ENCODE data around the gene NLK. TPM values are rescaled to one million over a fixed set of nuclear protein-coding genes. Genes with fewer than 3 reads are reported as not detected.

NLK gene
- total and polyA plus RNA-seq, 4 donors, result 7.1 to 27.0 (median 12.1) TPM

- H3K4me1 ChIP-seq (ENCODE audit: control insufficient read depth in 5 of 5, insufficient read depth in 5 of 5, low read length in 5 of 5), result peaks cover 0 to 19% (median 0%) of the 10 kb centered on the region in 5 donors
- ATAC-seq (ENCODE audit: insufficient read depth, low FRiP score) (no peak), DNase-seq (no peak)
- peaks cover 2 to 9% (median 8%) of the 10 kb centered on the region in 4 donors for H3K9me3 ChIP-seq (ENCODE audit: control insufficient read depth in 4 of 4, insufficient read depth in 3 of 4, low read length in 3 of 4)
- peaks cover 0 to 4% (median 0%) of the 10 kb centered on the region in 4 donors for H3K36me3 ChIP-seq (ENCODE audit: control insufficient read depth in 4 of 4, insufficient read depth in 4 of 4, low read length in 4 of 4)
- H3K9ac ChIP-seq (ENCODE audit: insufficient read depth in 1 of 2, low read length in 2 of 2), result no peak overlapping the region
- no peak overlapping the region for H3K4me3 ChIP-seq
- TF ChIP-seq, protein P1, sequence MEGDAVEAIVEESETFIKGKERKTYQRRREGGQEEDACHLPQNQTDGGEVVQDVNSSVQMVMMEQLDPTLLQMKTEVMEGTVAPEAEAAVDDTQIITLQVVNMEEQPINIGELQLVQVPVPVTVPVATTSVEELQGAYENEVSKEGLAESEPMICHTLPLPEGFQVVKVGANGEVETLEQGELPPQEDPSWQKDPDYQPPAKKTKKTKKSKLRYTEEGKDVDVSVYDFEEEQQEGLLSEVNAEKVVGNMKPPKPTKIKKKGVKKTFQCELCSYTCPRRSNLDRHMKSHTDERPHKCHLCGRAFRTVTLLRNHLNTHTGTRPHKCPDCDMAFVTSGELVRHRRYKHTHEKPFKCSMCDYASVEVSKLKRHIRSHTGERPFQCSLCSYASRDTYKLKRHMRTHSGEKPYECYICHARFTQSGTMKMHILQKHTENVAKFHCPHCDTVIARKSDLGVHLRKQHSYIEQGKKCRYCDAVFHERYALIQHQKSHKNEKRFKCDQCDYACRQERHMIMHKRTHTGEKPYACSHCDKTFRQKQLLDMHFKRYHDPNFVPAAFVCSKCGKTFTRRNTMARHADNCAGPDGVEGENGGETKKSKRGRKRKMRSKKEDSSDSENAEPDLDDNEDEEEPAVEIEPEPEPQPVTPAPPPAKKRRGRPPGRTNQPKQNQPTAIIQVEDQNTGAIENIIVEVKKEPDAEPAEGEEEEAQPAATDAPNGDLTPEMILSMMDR (IDR thresholded peaks at IDR 0.05; ENCODE audit: control extremely low read depth, extremely low read depth), result no peak
- H3K27ac ChIP-seq (ENCODE audit: low read depth in 1 of 2, low read length in 1 of 2), result no peak overlapping the region
- no peaks in the 10 kb centered on the region for H3K27me3 ChIP-seq (ENCODE audit: control insufficient read depth in 3 of 3, insufficient read depth in 3 of 3, low read length in 2 of 3)
- 95 to 100% methylated on average over 1 of the region's 1 CpG for WGBS, 2 donors
Measured at GRCh38 chr17:28069061-28069460, 26.6 kb downstream of the NLK start.

GRCh38 chr17:28071179-28071578, 28.7 kb downstream of the NLK start:
- Histone ChIP-seq H3K4me3 (no peak overlapping the region), H3K9me3 (ENCODE audit: control insufficient read depth in 4 of 4, insufficient read depth in 3 of 4, low read length in 3 of 4) (peaks cover 2 to 9% (median 8%) of the 10 kb centered on the region in 4 donors), H3K4me1 (ENCODE audit: control insufficient read depth in 5 of 5, insufficient read depth in 5 of 5, low read length in 5 of 5) (peaks cover 0 to 3% (median 0%) of the 10 kb centered on the region in 5 donors), H3K27ac (ENCODE audit: low read depth in 1 of 2, low read length in 1 of 2) (no peak overlapping the region), H3K27me3 (ENCODE audit: control insufficient read depth in 3 of 3, insufficient read depth in 3 of 3, low read length in 2 of 3) (no peaks in the 10 kb centered on the region), H3K9ac (ENCODE audit: insufficient read depth in 1 of 2, low read length in 2 of 2) (no peak overlapping the region), H3K36me3 (ENCODE audit: control insufficient read depth in 4 of 4, insufficient read depth in 4 of 4, low read length in 4 of 4) (peaks cover 0 to 4% (median 0%) of the 10 kb centered on the region in 4 donors)
- DNase-seq (no peak), ATAC-seq (ENCODE audit: insufficient read depth, low FRiP score) (no peak)
- TF ChIP-seq, protein P1 (IDR thresholded peaks at IDR 0.05; ENCODE audit: control extremely low read depth, extremely low read depth), result no peak
- 100% methylated on average over 1 of the region's 1 CpG for WGBS, 2 donors

GRCh38 chr17:28071891-28072606, 29.6 kb downstream of the NLK start:
- peaks cover 0 to 3% (median 0%) of the 10 kb centered on the region in 5 donors for H3K4me1 ChIP-seq (ENCODE audit: control insufficient read depth in 5 of 5, insufficient read depth in 5 of 5, low read length in 5 of 5)
- no peak overlapping the region for H3K9ac ChIP-seq (ENCODE audit: insufficient read depth in 1 of 2, low read length in 2 of 2)
- TF ChIP-seq, protein P1 (IDR thresholded peaks at IDR 0.05; ENCODE audit: control extremely low read depth, extremely low read depth), result no peak
- H3K36me3 ChIP-seq (ENCODE audit: control insufficient read depth in 4 of 4, insufficient read depth in 4 of 4, low read length in 4 of 4), result peaks cover 0 to 4% (median 0%) of the 10 kb centered on the region in 4 donors
- no peak overlapping the region for H3K4me3 ChIP-seq
- no peaks in the 10 kb centered on the region for H3K27me3 ChIP-seq (ENCODE audit: control insufficient read depth in 3 of 3, insufficient read depth in 3 of 3, low read length in 2 of 3)
- DNase-seq, result no peak
- ATAC-seq (ENCODE audit: insufficient read depth, low FRiP score), result no peak
- WGBS, 2 donors, result 97% methylated on average over 6 of the region's 6 CpGs
- H3K27ac ChIP-seq (ENCODE audit: low read depth in 1 of 2, low read length in 1 of 2), result no peak overlapping the region
- peaks cover 2 to 9% (median 8%) of the 10 kb centered on the region in 4 donors for H3K9me3 ChIP-seq (ENCODE audit: control insufficient read depth in 4 of 4, insufficient read depth in 3 of 4, low read length in 3 of 4)

All from lung (tissue), 12 donors.